HepG2 (cell line): ENCODE data around the gene FOSL2. TPM values are rescaled to one million over a fixed set of nuclear protein-coding genes. Genes with fewer than 3 reads are reported as not detected.

Experiments used
- ATF7 ChIP-seq, 2 experiments: fragments of 450-650 bp in 1 of 2; sonication (generic) in 1 of 2; formaldehyde crosslinking in 1 of 2; IDR thresholded peaks; 2 replicates each; pipeline versions ENCODE4 v1.4.0 to v1.6.1; 2016 to 2020; ENCODE audit warnings: antibody characterized with exemption in 1 of 2, mild to moderate bottlenecking in 1 of 2, missing genetic modification reagents in 1 of 2
- ATM ChIP-seq: fragments of 450-650 bp; IDR thresholded peaks from 2 replicates; pipeline ENCODE4 v1.7.1; 2017; ENCODE audit warnings: mild to moderate bottlenecking, borderline replicate concordance
- BRCA1 ChIP-seq: sonication (generic); formaldehyde crosslinking; IDR thresholded peaks from 2 replicates; pipeline ENCODE4 v1.4.0; 2020; ENCODE audit warnings: missing genetic modification reagents
- CBX1 ChIP-seq: IDR thresholded peaks from one replicate; pipeline ENCODE4 v1.6.1; 2016; ENCODE audit warnings: antibody characterized with exemption, low read depth
- DR1 ChIP-seq: sonication (generic); formaldehyde crosslinking; IDR thresholded peaks from 2 replicates; pipeline ENCODE4 v1.8.0; 2021; ENCODE audit warnings: mild to moderate bottlenecking, missing genetic modification reagents, inconsistent platforms
- HNF1B ChIP-seq: sonication (generic); formaldehyde crosslinking; IDR thresholded peaks from 2 replicates; pipeline ENCODE4 v1.5.1; 2020; ENCODE audit warnings: mild to moderate bottlenecking, moderate library complexity, missing genetic modification reagents
- MIXL1 ChIP-seq: IDR thresholded peaks from 2 replicates; pipeline ENCODE4 v1.6.1; 2016
- MYPOP ChIP-seq: sonication (generic); formaldehyde crosslinking; IDR thresholded peaks from 2 replicates; pipeline ENCODE4 v1.8.1; 2023; ENCODE audit warnings: mild to moderate bottlenecking, moderate library complexity, missing genetic modification reagents
- PITX1 ChIP-seq: sonication (generic); formaldehyde crosslinking; IDR thresholded peaks from 2 replicates; pipeline ENCODE4 v1.5.1; 2020; ENCODE audit warnings: mild to moderate bottlenecking, missing genetic modification reagents
- RBM39 ChIP-seq: fragments of 200-400 bp; formaldehyde crosslinking; IDR thresholded peaks from one replicate; pipeline ENCODE4 v1.6.1; 2018; ENCODE audit warnings: antibody characterized with exemption, mild to moderate bottlenecking, low read depth, low read length; ENCODE audit not compliant: poor library complexity, severe bottlenecking
- SRF ChIP-seq: IDR thresholded peaks from 2 replicates; pipeline ENCODE4 v1.6.1; 2011; ENCODE audit warnings: mild to moderate bottlenecking, low read depth, low read length, moderate library complexity
- TBL1XR1 ChIP-seq: fragments of 150-350 bp; IDR thresholded peaks from 2 replicates; pipeline ENCODE4 v1.6.1; 2014; ENCODE audit warnings: borderline replicate concordance, low read length; ENCODE audit not compliant: partially characterized antibody
- ZNF264 ChIP-seq: sonication (generic); formaldehyde crosslinking; IDR thresholded peaks from 2 replicates; pipeline ENCODE4 v1.4.0; 2020; ENCODE audit warnings: missing genetic modification reagents
- ZNF280B ChIP-seq: sonication (generic); formaldehyde crosslinking; IDR thresholded peaks from 2 replicates; pipeline ENCODE4 v1.5.0; 2020; ENCODE audit warnings: missing genetic modification reagents, mild to moderate bottlenecking, borderline replicate concordance
- ZNF513 ChIP-seq: sonication (generic); formaldehyde crosslinking; conservative IDR thresholded peaks from 2 replicates; pipeline ENCODE4 v1.5.0; 2020; ENCODE audit warnings: missing genetic modification reagents
- ZNF576 ChIP-seq: sonication (generic); formaldehyde crosslinking; IDR thresholded peaks from 2 replicates; pipeline ENCODE4 v1.4.0; 2020; ENCODE audit warnings: mild to moderate bottlenecking, missing genetic modification reagents
- ZNF674 ChIP-seq: sonication (generic); formaldehyde crosslinking; IDR thresholded peaks from 2 replicates; pipeline ENCODE4 v1.5.0; 2020; ENCODE audit warnings: low read depth, mild to moderate bottlenecking, missing genetic modification reagents
- ZNF790 ChIP-seq: sonication (generic); formaldehyde crosslinking; IDR thresholded peaks from 2 replicates; pipeline ENCODE4 v1.8.0; 2022; ENCODE audit warnings: missing genetic modification reagents, mild to moderate bottlenecking, borderline replicate concordance
- ZSCAN22 ChIP-seq: sonication (generic); formaldehyde crosslinking; IDR thresholded peaks from 2 replicates; pipeline ENCODE4 v1.4.0; 2020; ENCODE audit warnings: mild to moderate bottlenecking, missing genetic modification reagents
- ZSCAN29 ChIP-seq: sonication (generic); formaldehyde crosslinking; conservative IDR thresholded peaks from 2 replicates; pipeline ENCODE4 v1.4.0; 2020; ENCODE audit warnings: mild to moderate bottlenecking, missing genetic modification reagents
- polyA plus RNA-seq, 8 experiments: library from polyadenylated mRNA; depleted of rRNA in 3 of 8; stranded (reverse) in 7 of 8; unstranded in 1 of 8; fragments of >200 nt; fragmentation: Illumina TruSeq in 4 of 8; extraction: Trizol in 4 of 8; gene quantifications; 2 replicates each; pipeline versions ENCODE4 v1.2.1 to v1.2.3, GENCODE V29; 2011 to 2016; ENCODE audit warnings: low read depth in 4 of 8, missing spikeins in 1 of 8, mixed read lengths in 1 of 8; ENCODE audit not compliant: insufficient read depth in 1 of 8
- total RNA-seq, 5 experiments: library from RNA; depleted of rRNA; stranded (reverse); fragments of >200 nt; fragmentation: Illumina TruSeq; extraction: Trizol; gene quantifications; 2 replicates each; pipeline ENCODE4 v1.2.3, GENCODE V29; 2016; ENCODE audit warnings: low read depth in 1 of 5

FOSL2 gene
- total and polyA plus RNA-seq, 2 of the 13 experiments (the other 11 are each of a cell fraction or from before 2014, with no cell fraction given), result 3.4 to 18.1 TPM

- TF ChIP-seq ZNF576 (CRISPR knock-in tag), result 0 out of 2 replicates have a peak, but pooled peaks have one; percentile 74
- TF ChIP-seq ZNF280B, result no peak
- TF ChIP-seq ATM, result no peak
- TF ChIP-seq SRF, result no peak
- TF ChIP-seq HNF1B (CRISPR knock-in tag), result peak; percentile 57; the same call in 1 of the 2 replicates
- no peak for TF ChIP-seq TBL1XR1
- TF ChIP-seq DR1 (CRISPR knock-in tag), result no peak
- peak; percentile 52; the same call in 1 of the 2 replicates for TF ChIP-seq PITX1 (CRISPR knock-in tag)
- no peak for TF ChIP-seq ZNF790
- no peak for TF ChIP-seq MYPOP (CRISPR knock-in tag)
- no peak for TF ChIP-seq ATF7 (IDR thresholded peaks at IDR 0.05)
- no peak for TF ChIP-seq ATF7 (CRISPR knock-in tag; IDR thresholded peaks at IDR 0.05)
- no peak for TF ChIP-seq CBX1
- TF ChIP-seq ZNF674, result no peak
- no peak for TF ChIP-seq ZSCAN22 (CRISPR knock-in tag)
- no peak for TF ChIP-seq ZSCAN29
- TF ChIP-seq RBM39, result no peak
- TF ChIP-seq BRCA1 (CRISPR knock-in tag), result no peak
- TF ChIP-seq MIXL1 (CRISPR knock-in tag), result no peak
- no peak for TF ChIP-seq ZNF264 (CRISPR knock-in tag)
- TF ChIP-seq ZNF513 (CRISPR knock-in tag), result no peak
These were observed 60.0 kb downstream of the FOSL2 start (continued) for GRCh38 chr2:28452534-28453081.
